Inferior parietal cortex (tissue), 1 donor: ENCODE measurements around the gene CACNA2D4.

ENCODE experiments used
- DNase-seq: peaks from one replicate; pipeline ENCODE4 v3.0.0-alpha.2; 2016; ENCODE audit errors: extremely low spot score

CACNA2D4 gene

DNA sequence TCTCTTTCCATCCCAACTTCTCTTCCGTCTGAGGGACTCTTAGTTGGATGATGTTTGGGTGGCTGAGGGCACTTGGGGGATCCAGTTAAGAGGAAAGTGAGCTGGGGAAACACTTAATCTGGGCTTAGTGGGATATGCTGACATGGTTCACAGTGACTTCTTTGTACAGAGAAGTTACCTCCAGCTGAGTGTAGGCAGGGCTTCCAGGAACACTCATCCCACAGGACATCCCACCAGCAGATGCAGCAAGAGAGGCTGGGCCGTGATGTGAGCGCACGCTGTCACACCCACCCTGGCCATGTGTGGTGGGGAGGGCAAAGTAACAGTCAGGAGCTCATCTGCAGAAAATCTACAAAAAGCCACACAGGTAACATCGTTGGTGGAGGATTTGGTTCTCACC is 832 bp upstream of the CACNA2D4 start:
- DNase-seq = no peak

DNA sequence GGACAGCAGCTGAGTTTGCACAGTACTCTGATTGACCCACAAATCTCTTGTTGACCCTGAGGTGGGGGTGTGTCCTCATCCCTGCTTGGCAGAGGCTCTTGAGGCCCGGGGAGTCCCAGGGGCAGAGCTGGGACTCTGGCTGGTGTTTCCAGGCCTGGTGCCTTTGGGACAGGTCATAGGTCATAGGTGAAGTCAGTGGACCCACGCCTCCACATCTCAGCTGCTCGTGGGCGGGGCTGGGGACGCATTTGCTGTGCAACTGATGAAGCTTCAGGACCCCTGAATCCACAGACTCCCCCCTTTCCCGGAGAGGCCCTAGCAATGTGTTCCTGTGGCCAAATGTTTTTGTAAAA is 408 bp upstream of the CACNA2D4 start:
- DNase-seq = no peak

DNA sequence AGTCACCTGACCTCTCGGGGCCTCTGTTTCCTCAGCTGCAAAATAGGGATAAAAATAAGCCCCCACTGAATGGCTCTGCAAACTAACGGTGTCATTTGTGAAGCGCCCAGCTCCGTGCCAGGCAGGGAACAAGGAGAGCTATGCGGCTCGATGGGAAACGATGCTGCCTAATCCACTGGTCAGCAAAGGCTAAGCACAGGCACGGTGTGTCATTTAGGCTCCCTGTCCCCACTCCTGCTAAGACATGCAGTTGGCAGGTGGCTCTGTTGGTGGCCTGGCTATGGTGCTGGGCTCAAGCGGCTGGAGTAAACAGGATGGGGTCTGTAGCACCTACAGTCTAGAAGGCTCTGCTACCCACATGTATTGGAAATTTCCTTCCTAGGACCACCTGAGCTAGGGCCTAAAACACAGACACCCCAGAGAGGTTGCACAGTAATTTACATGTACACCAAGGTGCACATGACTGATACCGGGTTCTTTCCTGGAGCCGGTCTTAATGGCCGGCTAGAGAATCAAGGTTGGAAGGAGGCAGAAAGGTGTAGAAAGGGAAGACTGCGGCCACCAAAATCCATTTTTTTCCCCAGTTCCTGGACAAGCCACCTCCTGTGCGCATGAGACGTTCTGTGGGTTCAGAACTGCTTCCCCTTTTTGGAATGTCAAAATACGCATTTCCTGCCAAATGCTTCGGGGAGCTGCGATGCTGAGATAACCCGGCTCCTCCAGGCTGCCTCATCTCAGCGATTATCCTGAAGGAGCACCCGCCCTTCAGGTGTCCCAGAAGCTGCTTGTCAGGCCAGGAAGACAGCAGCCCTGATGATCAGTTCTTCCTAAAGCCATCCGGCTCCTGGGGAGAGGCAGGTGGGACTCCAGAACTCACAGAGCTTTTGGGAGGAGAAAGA is 1.0 kb downstream of the CACNA2D4 start:
- no peak for DNase-seq

DNA sequence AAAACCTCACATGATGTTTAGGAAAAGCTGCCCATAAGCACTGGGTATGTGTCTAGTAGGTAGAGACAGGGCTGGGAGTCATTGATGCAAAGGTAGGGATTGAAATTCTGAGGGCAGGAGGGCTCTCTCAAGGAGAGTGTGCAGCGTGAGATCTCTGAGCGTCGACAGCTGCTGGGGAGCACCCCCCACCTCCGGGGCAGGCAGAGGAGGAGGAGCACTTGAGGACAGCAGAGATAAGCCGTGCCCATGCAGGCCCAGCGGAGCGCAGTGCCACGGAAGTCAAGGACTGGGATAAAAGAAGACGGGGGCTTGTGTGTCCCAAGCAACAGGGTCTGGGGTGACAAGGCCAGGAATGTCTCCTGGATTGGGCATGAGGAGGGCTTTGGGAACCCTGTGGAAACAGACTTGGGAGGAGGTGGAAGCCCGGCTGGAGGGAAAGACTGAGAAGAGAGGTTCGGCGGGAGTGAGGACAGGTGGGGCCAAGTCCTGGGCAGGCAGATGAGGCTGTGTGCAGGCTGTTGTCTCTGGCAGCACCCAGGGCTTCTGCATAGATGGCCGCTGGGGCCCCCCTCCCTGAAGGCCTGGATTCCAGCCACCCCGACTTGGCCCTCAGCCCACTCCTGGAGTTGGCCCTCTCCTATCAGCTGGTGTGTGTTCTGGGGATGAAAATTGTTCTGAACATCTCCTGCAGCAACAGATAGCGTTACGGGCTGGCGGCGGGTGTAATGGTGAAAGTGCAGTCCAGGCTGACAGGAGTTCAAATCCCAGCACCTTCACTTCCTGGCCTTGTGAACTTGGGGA is 1.9 kb downstream of the CACNA2D4 start:
- no peak for DNase-seq

DNA sequence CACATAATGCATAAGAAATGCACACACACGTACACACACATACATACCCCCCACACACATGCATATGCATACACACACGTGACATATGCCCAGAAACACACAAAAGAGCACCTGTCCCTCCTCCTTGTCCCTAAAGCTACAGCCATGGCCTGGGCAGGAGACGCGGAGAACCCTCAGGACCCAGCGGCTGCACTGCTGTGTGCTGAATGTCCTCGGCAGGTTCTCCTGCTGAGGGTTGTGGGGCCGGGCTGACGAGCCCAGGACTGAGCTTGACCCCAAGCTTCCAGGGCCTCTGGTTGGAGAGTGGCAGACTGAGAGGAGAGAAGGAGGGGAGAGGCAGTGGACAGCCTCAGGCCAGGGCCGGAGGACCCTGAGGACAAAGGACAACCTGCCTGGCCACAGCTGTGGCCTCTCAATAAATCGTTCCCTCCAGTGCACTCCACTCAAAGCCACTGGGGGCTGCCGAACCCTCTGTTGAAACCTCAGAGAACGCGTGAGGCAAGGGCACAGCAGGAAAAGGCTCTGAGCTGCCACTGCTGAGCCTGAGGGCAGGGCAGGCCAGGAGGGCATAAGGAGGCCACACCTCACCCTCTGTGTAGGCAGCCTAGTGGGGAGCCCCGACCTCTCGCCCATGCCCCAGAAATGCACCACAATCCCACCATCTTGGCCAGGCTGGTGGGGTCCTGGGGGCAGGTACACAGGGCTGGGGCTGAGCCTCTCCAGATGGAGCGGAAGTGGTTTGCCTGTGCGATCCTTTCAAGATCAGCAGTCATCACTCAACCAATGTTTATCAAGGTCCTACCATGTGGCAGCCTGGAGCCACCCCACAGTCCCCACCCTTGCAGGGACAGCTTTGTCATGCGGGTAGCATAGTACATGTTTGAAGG is 3.1 kb downstream of the CACNA2D4 start:
- DNase-seq = no peak

DNA sequence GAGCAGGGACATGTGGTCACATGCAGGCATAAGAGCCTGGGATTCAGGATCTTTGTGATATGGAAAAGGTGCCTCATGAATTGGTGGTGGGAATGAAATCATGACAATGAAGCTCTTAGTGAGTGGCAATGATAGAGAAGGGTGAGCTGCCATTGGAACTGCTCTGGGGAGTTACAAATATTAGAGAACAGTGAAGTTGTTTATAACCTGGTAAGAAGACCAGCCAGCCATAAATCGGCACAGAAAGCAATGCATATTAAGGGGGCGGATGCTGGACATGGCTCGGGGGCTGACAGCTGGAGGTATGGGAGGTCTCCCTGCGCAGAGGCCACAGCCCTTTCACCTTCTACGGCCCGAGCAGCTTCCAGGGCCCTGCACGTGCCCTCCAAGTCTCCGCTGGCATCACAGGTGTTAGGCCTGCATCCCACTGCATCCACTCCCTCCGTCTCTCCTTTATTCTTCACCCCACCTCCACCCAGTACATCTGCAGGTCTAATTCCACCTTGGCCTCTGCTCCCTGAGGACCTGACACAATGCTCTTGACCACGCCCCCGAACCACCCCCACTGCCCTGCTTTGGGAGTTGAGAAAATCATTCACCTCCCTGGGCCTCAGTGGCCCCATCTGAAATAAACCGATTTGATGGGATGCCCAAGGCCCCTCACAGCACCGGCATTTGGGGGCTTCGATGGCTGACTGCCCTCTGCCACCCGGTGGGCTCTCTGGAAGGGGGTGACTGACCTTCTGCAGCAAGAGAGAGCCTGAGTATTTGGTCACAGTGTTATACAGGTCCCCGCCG is 4.1 kb downstream of the CACNA2D4 start:
- DNase-seq = no peak

- no peak for DNase-seq
Observed at GRCh38 chr12:1913377-1914113, 4.9 kb downstream of the CACNA2D4 start.

DNA sequence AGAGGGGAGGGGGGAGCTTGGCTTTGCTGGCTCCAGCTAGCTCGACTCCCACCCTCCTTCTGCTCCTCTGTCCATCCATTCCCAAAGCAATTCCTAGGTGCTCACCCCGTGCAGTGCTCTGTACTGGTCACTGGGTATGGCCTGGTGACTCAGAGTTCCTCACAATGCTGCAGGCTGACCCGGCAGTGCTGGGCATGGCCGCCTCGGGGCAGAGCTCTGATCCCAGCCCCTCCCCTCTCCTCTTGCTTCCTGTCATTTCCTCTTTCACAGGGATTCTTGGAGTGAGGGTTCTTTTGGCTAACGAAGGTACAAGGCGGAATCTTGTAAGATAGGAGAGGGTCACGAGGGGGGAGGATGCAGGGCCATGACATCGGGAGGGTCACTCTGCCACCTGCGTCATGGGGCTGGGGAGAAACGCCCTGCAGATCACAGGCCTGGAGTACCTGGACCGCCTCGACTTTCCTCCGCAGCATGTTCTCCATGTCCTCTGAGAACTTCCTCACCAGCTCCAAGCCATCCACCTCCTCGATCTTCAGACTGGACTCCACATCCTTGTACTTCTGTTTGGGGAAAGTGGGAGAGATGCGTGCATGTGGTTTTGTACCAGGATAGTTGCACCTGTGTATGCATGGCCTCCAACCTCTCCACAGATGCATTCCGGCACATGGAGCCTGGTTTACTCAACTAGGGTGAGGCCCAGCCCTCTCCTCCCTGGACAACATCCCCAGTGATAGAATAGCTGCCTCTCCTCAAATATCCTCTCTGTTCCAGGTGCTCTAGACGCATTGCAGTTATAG is 5.7 kb downstream of the CACNA2D4 start:
- DNase-seq = no peak

DNA sequence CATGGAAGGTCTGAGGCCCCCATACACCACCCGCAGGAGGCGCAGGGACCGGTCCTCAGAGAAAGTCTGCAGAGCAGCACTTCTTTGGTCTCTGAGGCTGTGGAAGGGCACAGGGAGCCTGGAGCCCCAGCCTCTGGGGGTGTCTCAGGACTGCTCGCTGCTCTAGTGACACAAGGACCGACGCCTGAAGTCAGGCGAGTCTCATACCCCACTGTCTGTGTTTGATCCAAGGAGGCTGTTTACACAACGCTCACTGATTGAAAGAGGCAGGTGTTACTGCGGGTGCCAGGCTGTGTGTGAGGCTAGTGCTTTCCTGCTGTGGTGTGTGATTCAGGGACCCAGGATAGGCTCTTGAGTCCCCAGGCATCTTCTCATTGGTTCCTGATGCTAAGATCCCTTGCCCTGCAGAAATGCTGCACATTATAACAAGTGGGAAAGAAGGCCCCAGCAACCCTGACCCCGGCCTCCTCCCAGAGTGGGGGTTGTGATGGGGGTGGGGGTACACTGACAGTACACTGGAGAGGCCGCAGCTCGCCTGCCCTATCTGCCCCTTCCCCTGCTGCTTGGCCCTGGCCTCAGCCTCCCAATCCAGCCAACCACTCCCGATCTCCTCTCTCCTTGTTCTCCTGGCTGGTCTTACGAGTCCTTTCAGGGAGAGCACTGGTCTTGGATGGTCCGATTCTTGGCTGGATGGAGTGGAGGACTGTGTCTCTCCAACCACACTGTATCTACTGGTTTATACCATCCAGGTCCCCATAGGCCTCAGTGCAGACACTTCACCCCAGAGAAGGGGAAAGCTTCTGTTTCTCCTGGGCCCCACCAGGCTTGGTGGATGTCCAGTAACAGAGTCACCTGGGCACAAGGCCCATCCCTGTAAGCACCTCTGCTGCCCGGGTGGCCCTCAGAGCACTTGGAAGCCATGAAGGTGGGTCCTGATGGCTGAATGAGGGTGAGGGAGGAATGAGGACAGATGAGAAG is 6.6 kb downstream of the CACNA2D4 start:
- DNase-seq = no peak

GRCh38 chr12:1910468-1910867 is 8.0 kb downstream of the CACNA2D4 start:
- DNase-seq = no peak

GRCh38 chr12:1908758-1909157 is 9.7 kb downstream of the CACNA2D4 start:
- no peak for DNase-seq

DNA sequence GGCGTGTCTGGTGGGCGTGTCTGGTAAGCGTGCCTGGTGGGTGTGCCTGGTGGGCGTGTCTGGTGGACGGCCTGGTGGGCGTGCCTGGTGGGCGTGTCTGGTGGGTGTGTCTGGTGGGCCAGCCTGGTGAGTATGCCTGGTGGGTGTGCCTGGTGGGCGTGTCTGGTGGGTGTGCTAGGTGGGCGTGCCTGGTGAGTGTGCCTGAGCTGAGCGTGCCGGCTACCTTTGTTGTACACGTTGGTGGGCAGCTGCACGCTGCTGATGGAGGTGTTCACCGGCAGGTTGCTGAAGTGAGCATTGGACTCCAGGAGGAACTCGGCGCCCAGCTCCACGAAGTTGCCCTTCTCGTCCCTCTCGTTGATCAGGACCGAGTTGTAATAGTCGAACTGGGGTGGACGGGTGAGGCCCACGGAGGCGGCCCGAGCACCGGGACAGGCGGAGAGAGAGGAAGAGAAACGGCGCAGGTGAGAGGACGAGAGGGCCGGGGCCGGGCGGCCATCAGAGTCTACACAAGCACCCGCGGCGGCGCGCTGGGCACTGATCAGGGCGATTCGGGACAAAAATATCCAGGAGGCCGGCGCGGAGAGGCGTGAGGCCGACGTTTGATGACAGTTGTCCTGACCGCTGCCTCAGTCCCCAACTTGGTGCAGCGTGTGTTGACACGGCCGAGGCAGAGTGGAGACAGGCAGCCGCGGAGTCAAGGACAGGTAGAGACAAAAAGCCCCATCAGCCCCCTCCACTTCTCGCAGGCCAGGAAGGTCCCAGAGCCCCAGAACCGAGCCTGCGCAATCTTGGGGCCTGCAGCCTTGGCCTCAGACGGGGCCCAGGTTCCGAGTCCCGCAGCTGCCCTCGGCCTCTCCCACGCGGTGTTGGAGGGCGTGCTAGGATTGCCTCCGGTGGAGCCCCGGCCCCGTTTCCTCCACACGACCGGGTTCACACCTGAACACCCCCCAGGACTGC is 10.5 kb downstream of the CACNA2D4 start:
- no peak for DNase-seq

GRCh38 chr12:1906579-1906978 is 11.9 kb downstream of the CACNA2D4 start:
- DNase-seq = no peak

- no peak for DNase-seq
Observed at GRCh38 chr12:1904875-1905274, 13.6 kb downstream of the CACNA2D4 start.

GRCh38 chr12:1896964-1897363 is 21.5 kb downstream of the CACNA2D4 start:
- no peak for DNase-seq

- no peak for DNase-seq
Observed at GRCh38 chr12:1890810-1891209, 27.6 kb downstream of the CACNA2D4 start.

- DNase-seq = no peak
Observed at GRCh38 chr12:1890119-1890703, 28.2 kb downstream of the CACNA2D4 start.
